HG02973 (cell line): ENCODE results near the gene TRIP12.
"Not testable (repeated sequence)": the region's sequence is repeated elsewhere in the genome, so short reads cannot be mapped to it uniquely, and the experiment has no call there.

Source experiments
- ATAC-seq: cut with Tn5 transposase; IDR thresholded peaks from one replicate; pipeline ENCODE4 v1.9.1; 2021; ENCODE audit warnings: moderate library complexity; ENCODE audit not compliant: unreplicated experiment

Gene TRIP12

GRCh38 chr2:229779650-229780049, 142.2 kb downstream of the TRIP12 start:
- ATAC-seq = no peak

GRCh38 chr2:229777716-229778115, 144.1 kb downstream of the TRIP12 start:
- no peak for ATAC-seq

DNA sequence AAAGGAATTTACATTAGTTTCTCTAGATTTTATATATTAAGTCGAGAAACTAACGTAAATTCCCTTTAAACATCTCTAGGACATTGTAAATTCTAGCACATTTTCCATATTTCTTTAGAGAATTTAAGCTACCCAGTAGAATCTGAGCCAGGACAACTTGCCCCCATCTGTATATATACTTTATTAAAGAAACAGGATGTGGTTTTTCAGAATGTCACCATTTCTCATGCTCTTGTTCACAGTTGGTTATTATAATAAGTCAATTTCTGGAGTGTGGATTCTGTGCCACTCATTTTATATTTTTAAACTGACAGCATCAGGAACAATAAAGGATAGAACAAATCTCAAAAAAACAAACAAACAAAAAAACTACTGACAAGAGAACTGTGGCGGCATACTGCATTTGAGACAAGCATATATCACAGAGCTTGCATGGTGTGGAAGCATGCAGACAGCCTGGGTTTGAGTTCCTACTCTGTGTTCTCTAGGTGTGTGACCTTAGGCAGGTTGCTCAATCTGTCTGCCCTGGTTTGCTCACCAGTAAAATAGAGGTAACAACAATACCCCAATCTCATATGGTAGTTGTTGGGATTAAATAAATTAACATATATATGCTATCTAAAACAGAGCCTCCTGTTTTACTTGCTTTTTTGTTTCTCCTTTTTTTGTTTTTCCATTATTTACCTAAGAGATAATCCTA, 146.0 kb downstream of the TRIP12 start:
- ATAC-seq = no peak

GRCh38 chr2:229774237-229774636, 147.6 kb downstream of the TRIP12 start:
- ATAC-seq = no peak

DNA sequence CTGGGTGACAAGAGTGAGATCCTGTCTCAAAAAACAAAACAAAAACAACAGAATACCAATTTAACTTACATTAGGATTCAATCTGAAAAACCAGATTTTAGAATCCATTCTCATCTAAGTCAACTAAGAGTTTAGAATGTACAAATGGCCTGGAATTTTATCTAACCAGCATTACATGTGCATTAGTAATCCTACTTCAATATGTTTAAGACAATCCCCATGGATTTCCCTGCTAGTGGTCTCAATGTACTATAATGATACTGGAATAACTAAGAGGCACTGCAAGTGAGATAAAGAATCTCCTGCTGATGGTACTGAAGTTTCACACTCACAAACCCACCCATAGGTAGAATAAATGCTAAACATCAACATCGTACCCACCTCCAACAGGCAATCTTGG, 153.6 kb downstream of the TRIP12 start:
- ATAC-seq = no peak

GRCh38 chr2:229765721-229766120, 156.1 kb downstream of the TRIP12 start:
- ATAC-seq = no peak

DNA sequence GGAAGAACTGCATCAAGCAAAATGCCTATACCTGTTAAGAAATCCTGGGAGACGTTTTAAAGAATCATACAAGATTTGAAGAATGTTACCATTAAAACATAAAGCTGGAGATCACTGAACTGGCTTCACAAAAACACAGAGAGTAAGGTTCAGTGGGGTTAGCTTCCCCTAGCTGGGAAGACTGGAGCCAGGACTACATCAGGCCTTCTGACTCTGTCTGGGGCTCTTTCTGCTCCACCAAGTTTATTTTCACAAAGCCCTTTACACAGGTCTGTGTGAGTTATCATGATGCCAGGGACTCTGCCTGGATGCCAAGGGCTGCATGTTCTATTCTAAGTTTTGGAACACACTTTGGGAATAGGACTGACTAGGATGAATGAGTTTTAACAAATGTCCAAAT, 160.1 kb downstream of the TRIP12 start:
- no peak for ATAC-seq

GRCh38 chr2:229757462-229757861, 164.3 kb downstream of the TRIP12 start:
- not testable (repeated sequence) for ATAC-seq

GRCh38 chr2:229752970-229753729, 168.7 kb downstream of the TRIP12 start:
- ATAC-seq = no peak

GRCh38 chr2:229749779-229750178, 172.0 kb downstream of the TRIP12 start:
- no peak for ATAC-seq

- ATAC-seq = no peak
These were observed 172.9 kb downstream of the TRIP12 start for GRCh38 chr2:229748950-229749349.

GRCh38 chr2:229742691-229743090, 179.1 kb downstream of the TRIP12 start:
- ATAC-seq = not testable (repeated sequence)

- ATAC-seq = no peak
These were observed 181.5 kb downstream of the TRIP12 start for GRCh38 chr2:229740279-229740678.

DNA sequence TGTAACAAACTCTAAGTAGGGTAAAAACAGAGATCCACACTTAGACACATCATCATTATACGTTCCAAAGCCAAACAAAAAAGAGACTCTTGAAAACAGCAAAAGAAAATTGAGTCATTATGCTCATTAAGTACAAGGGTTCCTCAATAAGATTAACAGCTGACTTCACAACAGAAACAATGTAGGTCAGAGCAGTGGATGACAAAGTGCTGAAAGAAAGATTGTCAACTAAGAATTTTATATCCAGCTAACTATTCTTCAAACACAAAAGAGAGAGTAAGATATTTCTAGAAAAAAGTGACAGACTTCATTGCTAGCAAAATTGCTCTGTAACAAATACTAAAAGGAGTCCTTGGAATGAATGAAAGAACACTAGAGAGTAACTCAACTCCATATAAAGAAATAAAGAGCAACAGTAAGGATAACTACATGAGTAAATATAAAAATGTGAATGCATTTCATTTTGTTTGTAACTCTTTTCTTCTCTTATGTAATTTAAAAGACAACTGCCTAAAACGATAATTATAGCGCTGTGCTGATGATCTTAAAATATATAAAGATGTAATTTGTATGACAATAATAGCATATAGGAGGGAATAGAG, 183.7 kb downstream of the TRIP12 start:
- no peak for ATAC-seq

- no peak for ATAC-seq
These were observed 187.4 kb downstream of the TRIP12 start for GRCh38 chr2:229734410-229734809.

DNA sequence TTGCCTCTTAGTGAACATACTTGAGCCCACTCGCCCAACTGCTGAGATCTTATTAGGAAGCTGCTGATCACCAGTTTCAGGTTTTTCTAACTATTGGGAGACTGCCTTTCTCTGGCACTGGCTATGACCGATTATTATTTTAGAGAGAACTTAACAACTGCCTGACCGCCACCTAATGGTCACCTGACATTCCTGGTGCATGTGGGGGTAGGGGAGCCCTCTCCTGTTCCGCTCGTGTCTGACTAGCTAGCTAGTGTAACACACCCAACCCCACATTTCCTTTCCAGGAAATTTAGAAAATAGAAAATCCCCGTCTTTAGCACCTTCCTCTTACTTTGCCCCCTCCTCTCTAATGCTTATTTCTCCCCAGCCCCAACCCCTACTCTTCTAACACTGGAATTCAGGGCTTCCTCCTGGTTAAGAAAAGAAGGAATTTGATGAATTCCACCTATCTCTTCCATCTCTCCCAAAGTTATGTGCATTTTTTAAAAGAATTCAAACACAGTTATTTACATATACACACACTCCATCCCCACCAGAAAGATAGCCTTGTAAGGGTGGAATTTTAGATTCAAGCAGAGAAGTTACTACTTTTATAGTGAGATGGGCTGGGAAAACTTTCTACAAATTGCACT, 188.1 kb downstream of the TRIP12 start:
- no peak for ATAC-seq

GRCh38 chr2:229732897-229733296, 188.9 kb downstream of the TRIP12 start:
- ATAC-seq = no peak

DNA sequence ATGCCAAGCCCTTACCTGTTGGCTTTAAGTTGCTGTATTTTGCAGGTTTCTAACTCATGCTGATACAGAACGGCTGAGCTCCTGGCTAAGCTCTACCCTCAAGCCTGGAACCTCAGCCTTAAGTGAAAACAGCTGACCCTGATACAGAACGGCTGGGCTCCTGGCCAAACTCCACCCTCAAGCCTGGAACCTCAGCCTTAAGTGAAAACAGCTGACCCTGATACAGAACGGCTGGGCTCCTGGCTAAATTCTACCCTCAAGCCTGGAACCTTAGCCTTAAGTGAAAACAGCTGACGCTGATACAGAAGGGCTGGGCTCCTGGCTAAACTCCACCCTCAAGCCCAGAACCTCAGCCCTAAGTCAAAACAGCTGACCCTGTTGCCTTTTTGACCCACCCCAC, 189.9 kb downstream of the TRIP12 start:
- ATAC-seq = no peak

DNA sequence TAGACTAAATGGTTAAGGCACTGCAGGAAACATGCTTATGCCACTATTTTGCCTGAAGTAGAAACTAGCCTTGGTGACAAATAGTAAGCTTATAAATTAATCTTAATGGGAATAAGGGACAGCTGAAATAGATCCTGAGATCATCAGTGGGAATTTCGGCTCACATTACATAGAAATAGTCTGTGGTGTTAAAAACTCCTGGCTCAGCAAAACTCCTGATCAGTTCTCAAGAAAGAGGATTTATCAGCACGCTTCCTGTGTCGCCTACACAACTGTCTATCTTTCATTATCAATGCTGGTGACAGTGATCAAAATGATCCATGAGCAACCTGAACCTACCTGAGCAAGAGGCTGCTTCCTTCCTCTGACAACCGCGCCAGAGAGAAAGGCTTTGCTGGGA, 190.4 kb downstream of the TRIP12 start:
- no peak for ATAC-seq

DNA sequence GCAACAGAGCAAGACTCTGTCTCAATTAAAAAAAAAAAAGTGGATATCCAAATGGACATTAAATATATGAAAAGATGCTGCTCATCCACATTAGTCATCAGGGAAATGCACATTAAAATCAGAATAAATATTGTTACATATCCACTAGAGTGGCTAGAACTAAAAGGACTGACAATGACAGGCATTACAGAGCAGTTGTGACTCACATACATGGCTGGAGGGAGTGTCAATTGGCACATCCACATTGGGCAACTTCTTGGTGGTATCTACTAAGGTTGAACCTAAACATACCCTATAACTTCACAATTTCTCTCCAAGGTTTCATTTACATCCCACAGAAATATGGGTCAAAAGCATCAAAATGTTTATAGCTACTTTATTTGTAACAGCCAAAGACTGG, 193.4 kb downstream of the TRIP12 start:
- ATAC-seq = no peak

GRCh38 chr2:229726643-229727042, 195.2 kb downstream of the TRIP12 start:
- ATAC-seq = no peak
